Activated CD4-positive, alpha-beta T cell treated with anti-CD3 and anti-CD28 coated beads, Interleukin-2, amount 50 U/mL, for 48 hours (primary cell): Measurements from ENCODE around the gene MEGF11.

ENCODE experiments used
- DNase-seq, 2 experiments: peaks; one replicate each; pipeline ENCODE4 v3.0.0-alpha.2; 2020

The MEGF11 gene

DNA sequence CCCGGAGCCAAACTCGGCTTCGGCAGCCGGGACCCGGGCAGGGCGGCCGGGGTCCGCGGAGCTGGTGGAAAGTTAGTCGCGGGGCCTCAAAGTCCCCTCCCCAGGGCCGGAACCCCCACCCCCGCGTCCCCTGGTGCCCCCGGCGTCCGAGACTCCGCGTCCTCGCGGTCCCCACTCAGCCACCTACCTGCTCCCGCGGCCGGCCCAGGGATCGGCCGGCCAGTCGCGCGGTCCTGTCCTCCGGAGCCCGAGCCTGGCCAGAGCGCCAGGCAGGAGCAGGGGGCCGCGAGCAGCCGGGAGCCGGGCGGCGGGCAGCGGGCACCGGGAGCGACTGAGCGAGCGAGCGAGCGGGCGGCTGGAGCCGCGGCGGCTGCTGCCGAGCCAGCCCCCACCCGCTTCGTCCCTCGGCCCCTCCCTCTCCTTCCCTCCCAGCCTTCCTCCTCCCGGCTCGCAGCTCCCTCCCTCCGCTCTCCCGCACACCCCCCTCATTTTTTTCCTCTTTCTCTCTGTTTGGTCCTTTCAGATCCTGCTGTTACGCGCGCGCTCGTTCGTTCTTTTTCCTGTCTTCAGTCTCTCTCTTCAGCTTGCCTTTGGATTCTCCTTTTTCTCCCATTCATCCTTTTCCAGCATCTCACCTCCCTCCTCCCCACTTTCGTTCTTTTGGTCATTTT, at the start of gene MEGF11:
Gene MEGF11 (minus strand): TSS at position 333 of the 671 bp plus-strand sequence. CDS start 125,347 bp downstream, outside the sequence.
- peak in 1 of 2 experiments; percentile 12 for DNase-seq

DNA sequence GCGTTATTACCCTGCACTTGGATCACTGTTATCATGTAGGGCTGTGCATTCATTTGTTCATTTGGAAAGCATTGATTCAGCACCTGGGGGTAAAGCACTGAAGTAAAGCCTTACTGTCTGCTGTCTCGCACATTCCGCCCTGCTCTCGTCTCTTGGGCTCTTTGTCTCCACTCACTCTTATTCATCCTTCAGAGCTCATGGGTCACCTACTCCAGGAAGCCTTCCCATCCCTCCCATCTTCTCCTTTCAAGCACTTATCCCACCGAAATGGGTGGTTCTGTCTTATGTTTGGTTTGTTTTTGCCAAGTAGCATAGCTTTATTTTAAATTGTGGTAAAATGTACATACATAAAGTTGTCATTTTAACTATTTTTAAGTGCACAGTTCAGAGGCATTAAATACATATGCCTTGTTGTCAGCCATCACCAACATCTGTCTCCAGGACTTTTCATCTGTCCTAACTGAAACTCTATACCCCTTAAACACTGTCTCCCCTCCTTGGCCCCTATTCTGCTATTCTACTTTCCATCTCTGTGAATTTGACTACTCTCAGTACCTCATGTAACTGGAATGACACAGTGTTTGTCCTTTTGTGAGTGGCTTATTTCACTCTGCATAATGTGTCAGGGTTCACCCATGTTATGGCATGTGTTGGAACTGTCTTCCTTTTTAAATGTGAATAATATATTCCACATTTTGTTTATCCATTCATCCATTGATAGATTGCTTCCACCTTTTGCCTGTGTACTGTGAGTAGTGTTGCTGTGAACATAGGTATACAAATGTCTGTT, 49.1 kb upstream of the MEGF11 start:
- no peak for DNase-seq

DNA sequence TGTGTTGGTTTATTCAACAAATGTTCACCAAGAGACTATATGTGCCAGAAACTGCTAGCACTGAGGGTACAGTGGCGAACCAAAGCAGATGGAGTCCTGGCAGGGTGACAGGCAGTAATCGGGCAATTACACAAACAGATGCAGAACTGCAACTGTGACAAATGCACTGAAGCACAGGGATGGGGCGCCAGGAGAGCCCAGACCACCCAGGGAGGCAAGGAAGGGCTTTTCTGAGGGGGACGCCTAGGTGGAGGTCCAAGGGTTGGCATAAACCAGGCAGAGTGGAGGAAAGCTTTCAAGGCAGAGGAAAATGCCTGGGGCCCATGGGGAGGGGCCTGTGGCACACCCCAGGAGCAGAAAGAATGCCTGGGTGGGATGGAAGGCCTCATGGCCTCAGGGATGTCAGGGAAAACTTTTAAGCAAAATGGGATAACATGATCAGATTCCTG, 45.3 kb upstream of the MEGF11 start:
- DNase-seq: no peak

DNA sequence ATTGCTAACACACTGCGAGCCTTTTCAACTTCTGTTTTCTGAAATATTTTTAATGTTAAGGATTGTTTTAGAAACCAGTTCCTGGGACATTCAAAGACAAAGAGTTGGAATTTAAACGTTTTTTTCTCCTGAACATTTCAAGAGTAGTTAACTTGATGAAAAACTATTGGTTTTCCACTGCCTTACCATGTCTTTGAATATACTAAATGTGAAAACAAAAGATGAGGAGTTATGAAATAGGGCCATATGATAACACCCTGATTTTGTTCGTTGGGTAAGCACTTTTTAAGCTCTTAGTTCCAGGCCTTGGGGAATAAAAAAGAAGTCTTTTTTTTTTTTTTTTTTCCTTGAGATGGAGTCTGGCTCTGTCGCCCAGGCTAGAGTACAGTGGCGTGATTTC, 42.6 kb upstream of the MEGF11 start:
- no peak for DNase-seq

DNA sequence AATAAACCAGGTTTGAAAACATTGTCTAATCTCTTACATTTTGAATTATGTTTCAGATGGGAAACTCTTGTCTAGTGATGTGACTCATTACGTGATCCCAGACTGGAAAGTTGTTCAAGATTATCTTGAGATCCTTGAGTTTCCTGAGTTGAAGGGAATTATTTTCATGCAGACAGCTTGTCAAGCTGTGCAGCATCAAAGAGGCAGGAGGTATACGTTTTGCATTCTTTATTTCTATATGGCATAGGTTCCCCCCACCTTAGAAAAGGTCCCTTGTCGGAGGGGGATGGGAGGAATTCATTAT, 41.3 kb upstream of the MEGF11 start:
- no peak for DNase-seq

DNA sequence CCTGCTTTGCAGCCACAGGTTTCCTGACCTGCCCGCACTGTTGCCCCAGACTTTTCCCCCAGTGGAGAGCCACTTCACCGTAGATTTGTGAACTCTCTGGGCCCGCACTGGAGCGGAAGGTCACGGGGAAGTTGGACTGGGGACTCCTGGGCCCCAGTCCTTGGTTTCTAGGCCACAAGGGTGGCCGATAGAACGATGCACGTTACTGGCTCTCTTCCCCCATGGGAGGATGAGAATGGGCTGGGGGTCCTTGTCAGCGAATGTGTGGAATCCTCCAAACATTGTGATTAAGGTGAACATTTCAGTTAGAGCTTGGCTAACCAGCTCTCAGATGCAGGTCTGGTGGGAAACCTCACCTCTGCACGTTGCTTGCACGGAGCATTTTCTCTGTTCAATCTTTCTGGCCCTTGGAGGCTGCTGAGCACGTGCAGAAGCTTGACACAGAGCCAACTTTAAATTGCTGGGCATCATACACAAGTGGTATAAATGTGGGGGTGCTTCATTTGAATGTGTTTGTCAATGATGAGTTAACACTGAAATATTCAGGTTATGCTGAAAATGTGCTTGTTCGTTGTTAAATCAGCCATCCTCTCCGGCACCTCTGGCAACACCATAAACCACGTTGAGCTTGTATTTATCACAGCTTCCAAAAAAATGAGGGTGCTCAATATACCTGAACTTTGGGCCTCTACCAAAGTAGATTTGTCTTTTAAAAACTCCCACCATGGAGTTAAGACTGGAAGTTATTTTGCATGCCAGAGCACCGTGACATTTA, 40.8 kb upstream of the MEGF11 start:
- peak; percentile 13 to 35 for DNase-seq

DNA sequence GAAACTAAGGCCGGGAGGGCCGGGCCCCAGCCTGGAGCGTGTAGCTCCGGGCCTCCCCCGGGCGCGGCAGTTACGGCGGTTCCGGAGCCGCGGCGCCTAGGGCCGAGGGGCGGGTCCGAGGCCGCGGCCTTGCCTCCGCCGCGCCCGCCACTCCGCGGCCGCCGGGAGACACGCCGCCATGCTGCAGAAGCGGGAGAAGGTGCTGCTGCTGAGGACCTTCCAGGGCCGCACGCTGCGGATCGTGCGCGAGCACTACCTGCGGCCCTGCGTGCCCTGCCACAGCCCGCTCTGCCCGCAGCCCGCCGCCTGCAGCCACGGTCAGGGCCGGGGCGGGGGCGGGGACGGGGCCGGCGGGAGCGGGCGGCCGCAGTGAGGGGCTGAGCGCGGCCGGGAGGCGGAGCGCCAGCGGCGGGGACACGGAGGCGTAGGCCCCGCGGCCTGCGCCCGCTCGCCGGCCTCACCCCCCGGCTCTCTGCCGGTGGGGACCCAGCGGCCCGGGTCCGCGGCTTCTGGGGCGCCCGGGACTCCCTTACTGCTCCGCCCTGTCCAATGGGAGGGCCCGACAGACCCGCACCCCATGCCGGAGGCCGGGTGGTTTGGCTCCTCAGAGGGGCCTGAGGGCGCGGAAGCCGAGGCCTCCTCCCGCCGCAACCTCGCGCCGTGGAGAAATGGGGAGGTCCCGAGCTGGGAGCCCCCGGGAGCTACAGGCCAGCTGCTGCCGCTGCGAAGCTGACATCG, 40.0 kb upstream of the MEGF11 start, which contains the start of gene DIS3L:
Gene DIS3L (plus strand): TSS at position 150 of the 738 bp plus-strand sequence. CDS start 29 bp downstream, at position 179.
- DNase-seq: peak; percentile 59 to 68

DNA sequence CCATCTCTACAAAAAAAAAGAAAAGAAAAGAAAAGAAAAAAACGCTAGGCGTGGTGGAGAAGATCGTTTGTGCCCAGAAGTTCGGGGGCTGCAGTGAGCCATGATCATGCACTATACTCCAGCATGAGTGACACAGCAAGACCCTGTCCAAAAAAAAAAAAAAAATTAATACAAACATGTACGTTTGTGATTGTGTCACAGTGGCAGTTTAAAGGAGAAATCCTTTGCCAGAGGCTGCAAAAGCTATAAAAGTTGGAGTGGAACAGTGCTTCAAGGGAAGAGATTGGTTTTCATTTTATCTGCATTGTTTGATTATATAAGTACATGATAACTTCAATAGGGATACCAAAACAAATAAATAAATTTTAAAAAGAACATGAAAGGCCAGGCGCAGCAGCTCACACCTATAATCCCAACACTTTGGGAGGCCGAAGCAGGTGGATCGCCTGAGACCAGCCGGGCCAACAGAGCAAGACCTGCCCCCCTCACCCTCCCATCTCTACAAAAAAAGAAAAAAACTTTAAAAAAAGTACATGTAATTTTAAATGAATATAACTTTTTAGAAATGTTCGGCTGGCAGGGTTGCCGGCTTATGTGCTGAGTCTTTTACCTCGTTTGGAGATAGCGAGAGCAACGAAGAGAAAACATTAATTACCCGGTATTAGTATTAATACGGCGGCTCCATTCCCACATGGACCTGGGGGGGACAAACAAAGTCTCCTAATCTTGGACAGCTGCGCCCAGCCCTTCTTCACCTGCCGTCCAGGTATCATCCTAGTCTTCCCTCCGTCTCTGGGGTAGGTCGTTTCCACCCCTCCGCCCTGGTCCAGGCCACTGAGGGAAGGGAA, 39.2 kb upstream of the MEGF11 start:
- peak in 1 of 2 experiments; percentile 8 for DNase-seq

DNA sequence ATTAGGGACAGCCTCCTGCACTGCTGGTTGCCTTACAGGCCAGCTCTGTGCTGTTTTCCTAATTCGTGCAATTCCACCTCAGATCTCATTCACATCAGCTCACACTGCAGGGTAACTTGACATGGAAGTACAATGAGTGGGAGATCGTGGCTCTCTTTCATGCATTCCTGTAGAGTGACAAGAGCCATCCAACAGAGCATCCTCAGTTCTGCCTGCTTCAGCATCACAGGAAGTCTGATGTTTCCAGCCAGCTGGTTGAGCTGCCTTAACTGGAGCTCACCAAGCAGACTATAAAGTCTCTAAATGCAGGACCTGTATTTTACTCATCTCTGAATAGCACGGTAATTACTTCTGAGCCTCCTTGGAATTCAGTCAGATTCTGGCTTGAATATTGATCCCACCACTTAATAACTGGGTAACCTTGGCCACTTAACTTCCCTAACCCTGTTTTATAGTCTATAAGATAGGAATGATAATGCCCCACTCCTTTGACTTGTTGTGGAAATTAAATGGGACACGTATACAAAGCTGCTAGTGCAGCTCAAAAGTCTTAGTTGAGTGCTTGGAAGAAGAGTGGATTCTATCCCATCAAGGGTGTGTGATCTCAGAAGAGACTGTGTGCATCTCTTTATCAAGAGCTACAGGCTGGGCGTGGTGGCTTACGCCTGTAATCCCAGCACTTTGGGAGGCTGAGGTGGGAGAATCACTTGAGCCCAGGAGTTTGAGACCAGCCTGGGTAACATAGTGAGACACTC, 38.4 kb upstream of the MEGF11 start:
- no peak for DNase-seq

DNA sequence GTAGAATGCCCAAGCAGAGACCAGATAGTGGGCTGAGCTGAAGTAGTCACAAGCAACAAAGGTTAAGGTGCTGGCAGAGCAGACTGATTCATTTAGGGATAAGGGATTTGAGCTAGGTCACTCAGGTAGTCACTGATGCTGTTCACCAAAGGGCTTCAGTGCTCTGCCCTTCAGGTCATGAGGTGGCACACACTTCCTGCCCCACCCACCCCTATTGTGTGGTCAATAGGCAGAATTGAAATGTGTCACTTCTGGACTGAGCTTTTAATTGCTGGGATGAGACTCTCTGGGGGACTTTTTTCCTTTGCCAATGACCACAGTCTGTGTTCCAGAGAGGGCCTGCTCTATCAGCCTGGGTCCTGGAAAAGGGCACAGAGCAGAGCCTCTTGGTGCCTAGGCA, 37.0 kb upstream of the MEGF11 start:
- peak; percentile 7 for DNase-seq

DNA sequence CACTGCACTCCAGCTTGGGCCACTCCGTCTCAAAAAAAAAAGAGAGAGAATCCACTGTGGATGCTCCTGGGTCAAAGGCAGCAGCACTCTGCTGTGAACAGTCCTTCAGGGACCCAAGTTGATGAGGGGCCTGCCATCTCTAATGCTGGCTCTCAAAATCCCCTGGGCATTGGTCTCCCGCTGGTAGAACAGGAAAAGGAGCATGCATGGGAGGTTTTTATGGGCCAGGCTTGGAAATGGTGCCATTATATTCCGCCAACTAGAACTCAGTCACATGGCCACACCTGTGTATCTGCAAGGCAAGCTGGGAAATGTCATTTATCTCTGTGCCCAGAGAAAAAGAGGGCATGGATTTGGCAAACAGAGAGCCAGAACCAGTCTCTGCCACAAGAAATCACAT, 36.5 kb upstream of the MEGF11 start:
- no peak for DNase-seq

DNA sequence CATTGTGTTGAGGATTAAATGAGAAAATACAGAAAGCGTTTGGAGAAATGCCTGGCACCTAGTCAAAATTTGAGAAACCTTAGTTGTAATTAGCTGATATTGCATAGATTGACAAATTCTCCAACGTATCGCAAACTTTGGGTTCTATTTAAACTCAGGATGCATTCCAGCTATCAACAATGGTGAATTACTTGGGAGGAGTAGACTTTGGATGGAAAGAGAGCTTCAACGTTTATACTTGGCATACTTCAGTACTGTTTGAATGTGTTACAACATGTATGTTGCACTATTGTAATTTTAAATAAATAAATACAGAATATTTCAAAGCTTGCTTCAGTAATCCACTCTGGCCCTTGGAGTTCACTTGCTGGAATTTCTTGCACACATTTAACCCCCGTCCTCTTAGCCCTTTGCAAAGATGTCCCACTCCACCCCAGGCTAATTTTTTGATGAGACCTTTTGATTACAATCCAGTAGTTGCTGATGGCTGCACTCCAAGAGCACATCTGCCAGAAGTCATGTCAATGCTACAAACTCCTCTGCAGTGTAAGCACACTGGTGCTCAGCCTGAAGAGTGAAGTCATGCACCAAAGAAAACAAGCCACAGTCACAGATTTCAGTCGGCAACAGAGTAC, 35.1 kb upstream of the MEGF11 start:
- no peak for DNase-seq

DNA sequence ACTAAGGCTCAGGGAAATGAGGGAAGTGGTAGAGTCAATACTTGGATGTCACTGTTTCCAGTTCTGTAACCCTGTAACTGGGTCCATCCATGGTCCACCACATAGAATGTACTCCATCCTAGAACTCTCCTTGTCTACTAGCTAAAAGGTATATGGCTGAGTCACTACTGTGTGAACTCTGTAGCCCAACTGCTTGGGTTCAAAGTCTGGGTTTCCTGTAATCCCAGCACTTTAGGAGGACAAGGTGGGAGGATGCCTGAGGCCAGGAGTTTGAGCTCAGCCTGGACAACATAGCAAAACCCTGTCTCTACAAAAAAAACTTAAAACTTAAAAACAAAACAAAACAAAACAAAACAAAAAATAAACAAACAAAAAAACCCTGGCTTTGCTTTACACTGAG, 34.5 kb upstream of the MEGF11 start:
- DNase-seq: no peak

DNA sequence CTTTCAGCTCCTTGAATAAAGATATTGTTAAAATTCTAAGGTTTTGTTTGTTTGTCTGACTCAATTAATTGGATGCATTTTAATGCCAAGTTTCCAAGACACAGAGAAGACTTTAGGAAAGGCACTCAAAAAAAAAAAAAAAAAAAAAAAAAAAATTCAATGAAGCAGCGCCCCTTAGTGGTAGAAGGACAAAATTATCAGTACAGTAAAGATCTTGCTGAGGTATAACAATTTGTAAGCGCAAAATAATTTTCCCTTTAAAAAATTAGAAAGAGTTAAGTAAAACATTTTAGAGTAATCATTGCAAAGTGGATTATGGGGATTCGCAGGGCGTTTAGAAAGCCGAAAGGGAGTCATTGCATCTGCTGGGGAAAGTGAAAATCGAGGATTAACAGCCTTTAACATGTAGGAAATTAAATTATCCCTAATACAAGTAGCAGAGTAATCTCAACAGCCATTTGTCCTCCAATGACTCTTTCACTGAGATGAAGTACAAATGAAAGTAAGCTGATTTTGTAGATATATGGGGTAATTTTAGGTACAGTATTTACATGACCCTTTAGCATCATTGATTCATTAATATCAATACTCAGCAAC, 34.0 kb upstream of the MEGF11 start:
- DNase-seq: no peak

DNA sequence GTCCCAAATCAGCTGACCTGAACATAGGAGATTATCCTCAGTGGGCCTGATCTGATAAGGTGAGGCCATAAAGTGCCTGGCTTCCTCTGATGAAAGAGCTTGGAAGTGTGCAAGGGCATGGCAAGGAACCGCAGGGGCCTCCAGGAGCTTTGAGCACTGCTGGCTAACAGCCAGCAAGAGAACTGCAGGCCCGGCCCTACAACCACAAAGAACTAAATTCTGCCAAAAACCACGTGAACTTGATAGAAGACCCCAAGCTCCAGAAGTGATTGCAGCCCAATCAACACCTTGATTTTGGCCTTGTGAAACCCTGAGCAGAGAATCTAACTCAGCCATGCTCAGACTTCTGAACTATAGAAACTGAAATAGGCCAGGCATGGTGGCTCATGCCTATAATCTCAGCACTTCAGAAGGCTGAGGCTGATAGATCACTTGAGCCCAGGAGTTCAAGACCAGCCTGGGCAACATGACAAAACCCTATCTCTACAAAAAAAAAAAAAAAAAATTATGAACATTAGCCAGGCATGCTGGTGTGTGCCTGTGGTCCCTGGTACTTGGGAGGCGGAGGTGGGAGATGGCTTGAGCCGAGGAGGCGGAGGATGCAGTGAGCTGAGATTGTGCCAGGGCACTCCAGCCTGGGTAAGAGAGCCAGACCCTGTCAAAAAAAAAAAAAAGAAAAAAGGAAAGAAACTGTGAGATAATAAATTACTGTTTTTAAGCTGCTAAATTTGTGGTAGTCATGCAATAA, 32.2 kb upstream of the MEGF11 start:
- DNase-seq: no peak

DNA sequence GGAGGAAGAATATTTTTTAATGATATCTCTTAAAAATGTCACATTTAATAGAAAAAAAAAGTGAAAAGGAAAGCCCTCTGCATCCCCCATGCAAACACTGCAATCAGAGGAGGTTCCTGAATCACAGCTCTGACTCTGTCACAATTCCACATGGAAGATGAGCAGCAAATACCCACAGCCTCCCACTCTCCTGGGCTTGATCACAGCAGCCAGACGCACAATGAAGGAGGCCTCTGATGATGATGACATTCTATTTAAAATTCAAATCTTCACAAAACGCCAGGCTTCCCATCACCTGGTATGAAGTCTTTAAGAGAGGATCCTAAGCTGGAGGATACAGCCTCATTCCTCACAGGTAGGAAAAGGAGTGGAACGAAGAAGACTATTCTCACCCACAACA, 30.7 kb upstream of the MEGF11 start:
- DNase-seq: no peak

DNA sequence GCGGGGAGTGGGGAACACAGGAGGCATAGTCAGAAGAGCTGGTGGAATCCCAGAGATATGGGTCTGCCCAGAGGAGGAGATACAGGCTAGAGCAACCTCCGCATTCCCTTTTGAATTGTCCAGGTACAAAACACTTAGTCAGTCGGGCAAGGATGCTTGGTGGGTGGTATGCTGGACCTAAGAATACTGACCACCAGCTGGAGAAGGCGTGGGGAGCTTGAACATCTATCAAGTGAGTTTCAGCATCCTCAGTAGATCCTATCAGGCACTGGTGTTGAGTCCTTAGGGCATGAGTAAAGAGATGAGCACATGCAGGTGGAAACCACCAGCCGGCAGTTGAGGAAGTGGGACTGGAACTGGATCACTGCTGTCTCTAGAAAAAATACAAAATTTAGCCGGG, 25.1 kb upstream of the MEGF11 start:
- DNase-seq: no peak

DNA sequence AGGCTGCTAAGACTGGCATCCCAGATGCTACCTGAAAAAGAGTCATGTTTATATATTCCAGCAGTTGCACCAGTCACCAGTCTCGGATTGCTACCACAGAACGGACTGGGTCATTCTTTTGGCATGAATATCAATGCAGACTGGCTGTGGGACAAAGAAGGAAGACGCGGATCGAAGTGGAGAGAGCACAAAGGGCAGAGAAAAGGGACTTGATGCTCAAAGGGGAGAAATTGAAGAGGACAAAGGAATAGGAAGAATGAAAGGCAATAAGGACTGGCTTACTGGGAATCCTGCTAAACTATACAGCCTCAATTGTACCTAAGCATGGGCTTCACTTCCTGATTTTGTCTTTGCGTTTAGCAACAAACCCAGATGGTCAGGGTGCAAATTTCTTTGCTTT, 24.5 kb upstream of the MEGF11 start:
- no peak for DNase-seq

DNA sequence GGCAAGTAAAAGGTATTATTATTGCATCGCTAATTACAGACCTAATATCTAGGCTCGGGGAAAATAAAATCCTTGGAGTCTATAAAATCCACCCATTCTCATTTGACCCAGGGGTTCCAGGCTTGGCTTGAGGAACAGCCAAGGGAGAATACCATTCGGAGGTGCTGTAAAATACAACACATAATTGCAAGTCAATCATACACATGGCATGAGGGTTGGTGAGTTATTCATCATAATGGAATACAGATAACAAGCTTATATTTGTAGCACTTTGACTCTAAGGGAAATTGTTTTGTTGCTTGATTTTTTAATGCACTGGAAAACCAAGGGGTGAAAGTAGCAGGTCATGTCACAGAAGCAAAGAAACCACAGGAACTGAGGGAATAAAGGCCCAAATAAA, 23.0 kb upstream of the MEGF11 start:
- DNase-seq: no peak

DNA sequence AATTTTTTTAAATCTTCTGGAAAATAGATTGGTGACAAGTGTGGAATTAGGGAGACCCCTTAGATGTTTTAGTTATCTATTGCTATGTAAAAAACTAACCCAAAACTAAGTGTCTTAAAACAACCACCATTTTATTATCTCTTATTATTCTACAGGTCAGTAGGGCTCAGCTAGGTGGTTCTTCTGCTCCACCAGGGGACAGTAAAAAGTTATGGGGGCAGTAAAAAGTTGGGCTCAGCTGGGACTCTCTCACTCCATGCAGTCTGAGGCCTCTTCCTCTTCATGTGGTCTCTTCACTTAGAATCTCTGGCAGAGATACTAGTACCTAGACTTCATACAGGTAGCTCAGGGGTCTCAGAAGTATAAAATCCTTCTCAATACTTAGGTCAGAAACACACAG, 21.8 kb upstream of the MEGF11 start:
- no peak for DNase-seq
